OCI-LY3 (cell line): Measurements from ENCODE around the gene TSR3.
A peak's percentile ranks its signal among the peaks of the same experiment; 100 is the strongest.

ENCODE experiments used
- H2AFZ ChIP-seq: fragments of 200-600, 300-600 bp; shearing (Covaris generic); 2 replicates; pipeline ENCODE4 v1.6.0; 2014; ENCODE audit warnings: antibody characterized with exemption, low read depth, low read length
- H3K27ac ChIP-seq: fragments of 200-600, 300-600 bp; sonication (generic); 2 replicates; pipeline ENCODE4 v1.5.1; 2014; ENCODE audit warnings: mild to moderate bottlenecking, low read length, moderate library complexity, mixed read lengths
- H3K27me3 ChIP-seq: fragments of 200-600, 300-600 bp; sonication (generic); 2 replicates; pipeline ENCODE4 v1.6.1; 2014; ENCODE audit warnings: low read depth, low read length, mixed read lengths
- H3K36me3 ChIP-seq: fragments of 200-600, 300-600 bp; sonication (generic); replicated peaks from 2 replicates; pipeline ENCODE3; 2014; ENCODE audit warnings: low read depth, low read length, mixed read lengths
- H3K4me1 ChIP-seq: fragments of 300-600, 200-600 bp; sonication (generic); 2 replicates; pipeline ENCODE4 v1.6.1; 2014; ENCODE audit warnings: low read length, mixed read lengths
- H3K4me2 ChIP-seq: fragments of 200-600, 300-600 bp; sonication (generic); 2 replicates; pipeline ENCODE4 v1.6.1; 2014; ENCODE audit warnings: low read length, mixed read lengths
- H3K4me3 ChIP-seq: fragments of 300-600, 200-600 bp; sonication (generic); 2 replicates; pipeline ENCODE4 v1.5.1; 2014; ENCODE audit warnings: antibody characterized with exemption, mild to moderate bottlenecking, low read length, moderate library complexity
- H3K79me2 ChIP-seq: fragments of 300-600, 200-600 bp; shearing (Covaris generic); 2 replicates; pipeline ENCODE4 v1.6.1; 2014; ENCODE audit warnings: mild to moderate bottlenecking, low read length, mixed read lengths
- H3K9ac ChIP-seq: fragments of 300-600, 200-600 bp; shearing (Covaris generic); 2 replicates; pipeline ENCODE4 v1.6.0; 2014; ENCODE audit warnings: mild to moderate bottlenecking, low read length, moderate library complexity
- H3K9me3 ChIP-seq: fragments of 200-600, 300-600 bp; shearing (Covaris generic); 2 replicates; pipeline ENCODE4 v1.6.1; 2014; ENCODE audit warnings: low read length, mixed read lengths; ENCODE audit not compliant: insufficient read depth
- H4K20me1 ChIP-seq: fragments of 200-600, 300-600 bp; sonication (generic); 2 replicates; pipeline ENCODE4 v1.6.1; 2016; ENCODE audit warnings: low read length, mixed read lengths; ENCODE audit not compliant: insufficient read depth
- CTCF ChIP-seq: fragments of 200-600, 300-600 bp; sonication (generic); IDR thresholded peaks from 2 replicates; pipeline ENCODE4 v1.5.1; 2014; ENCODE audit warnings: antibody characterized with exemption, low read length, low read depth
- EZH2phosphoT487 ChIP-seq: fragments of 200-600 bp; shearing (Covaris generic); IDR thresholded peaks from 2 replicates; pipeline ENCODE4 v1.6.1; 2018; ENCODE audit warnings: antibody characterized with exemption, mixed run types, low read depth

The TSR3 gene

GRCh38 chr16:1332618-1333148 lies 19.0 kb downstream of the TSR3 start:
- H3K27me3 ChIP-seq, result peaks cover 15% of the 10 kb centered on the region; the same call in 1 of the 2 replicates
- H3K4me1 ChIP-seq, result peaks cover 19% of the 10 kb centered on the region
- H3K4me3 ChIP-seq, result no peak overlapping the region

GRCh38 chr16:1331712-1332617 lies 19.7 kb downstream of the TSR3 start:
- Histone ChIP-seq H4K20me1 (no peaks in the 10 kb centered on the region), H3K4me2 (peak overlapping the region; percentile 42), H3K36me3 (no peaks in the 10 kb centered on the region), H2AFZ (no peak overlapping the region), H3K9me3 (no peaks in the 10 kb centered on the region), H3K9ac (no peak overlapping the region), H3K4me1 (peaks cover 18% of the 10 kb centered on the region), H3K27ac (no peak overlapping the region), H3K4me3 (peak overlapping the region; percentile 16; the same call in 1 of the 2 replicates), H3K79me2 (no peaks in the 10 kb centered on the region), H3K27me3 (peaks cover 11% of the 10 kb centered on the region; the same call in 1 of the 2 replicates)
- TF ChIP-seq EZH2phosphoT487 (no peak), CTCF (no peak)

More at GRCh38 chr16:1332618-1333148, 19.0 kb downstream of the TSR3 start:
- Histone ChIP-seq H3K4me2 (no peak overlapping the region), H4K20me1 (no peaks in the 10 kb centered on the region), H3K9me3 (no peaks in the 10 kb centered on the region), H3K36me3 (no peaks in the 10 kb centered on the region), H3K27ac (no peak overlapping the region), H2AFZ (no peak overlapping the region), H3K9ac (no peak overlapping the region), H3K79me2 (no peaks in the 10 kb centered on the region)
- TF ChIP-seq CTCF (no peak), EZH2phosphoT487 (no peak)

- Histone ChIP-seq H3K4me1 (peaks cover 27% of the 10 kb centered on the region), H4K20me1 (no peaks in the 10 kb centered on the region), H3K27ac (no peak overlapping the region), H3K36me3 (no peaks in the 10 kb centered on the region), H3K4me2 (peak overlapping the region; percentile 42), H3K79me2 (no peaks in the 10 kb centered on the region), H2AFZ (no peak overlapping the region), H3K27me3 (peaks cover 8% of the 10 kb centered on the region; the same call in 1 of the 2 replicates), H3K9ac (no peak overlapping the region), H3K4me3 (peak overlapping the region; percentile 16; the same call in 1 of the 2 replicates), H3K9me3 (no peaks in the 10 kb centered on the region)
- TF ChIP-seq CTCF (no peak), EZH2phosphoT487 (no peak)
Measured at GRCh38 chr16:1330931-1331711, 20.6 kb downstream of the TSR3 start.
